ENCODE measurements around the gene CHST15.

CHST15 gene

GRCh38 chr10:124003871-124004662 lies 89.3 kb downstream of the CHST15 start:
- TF ChIP-seq, protein P1, sequence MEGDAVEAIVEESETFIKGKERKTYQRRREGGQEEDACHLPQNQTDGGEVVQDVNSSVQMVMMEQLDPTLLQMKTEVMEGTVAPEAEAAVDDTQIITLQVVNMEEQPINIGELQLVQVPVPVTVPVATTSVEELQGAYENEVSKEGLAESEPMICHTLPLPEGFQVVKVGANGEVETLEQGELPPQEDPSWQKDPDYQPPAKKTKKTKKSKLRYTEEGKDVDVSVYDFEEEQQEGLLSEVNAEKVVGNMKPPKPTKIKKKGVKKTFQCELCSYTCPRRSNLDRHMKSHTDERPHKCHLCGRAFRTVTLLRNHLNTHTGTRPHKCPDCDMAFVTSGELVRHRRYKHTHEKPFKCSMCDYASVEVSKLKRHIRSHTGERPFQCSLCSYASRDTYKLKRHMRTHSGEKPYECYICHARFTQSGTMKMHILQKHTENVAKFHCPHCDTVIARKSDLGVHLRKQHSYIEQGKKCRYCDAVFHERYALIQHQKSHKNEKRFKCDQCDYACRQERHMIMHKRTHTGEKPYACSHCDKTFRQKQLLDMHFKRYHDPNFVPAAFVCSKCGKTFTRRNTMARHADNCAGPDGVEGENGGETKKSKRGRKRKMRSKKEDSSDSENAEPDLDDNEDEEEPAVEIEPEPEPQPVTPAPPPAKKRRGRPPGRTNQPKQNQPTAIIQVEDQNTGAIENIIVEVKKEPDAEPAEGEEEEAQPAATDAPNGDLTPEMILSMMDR (IDR thresholded peaks at IDR 0.05): no peak
- DNase-seq: peak in 1 of 2 donors; percentile 55
- H3K27ac ChIP-seq: no peak overlapping the region
- peaks cover 0 to 6% (median 0%) of the 10 kb centered on the region in 4 donors for H3K4me1 ChIP-seq
- peaks cover 2 to 32% (median 14%) of the 10 kb centered on the region in 3 donors for H3K36me3 ChIP-seq
- no peaks in the 10 kb centered on the region for H3K27me3 ChIP-seq
- no peak overlapping the region for H3K4me3 ChIP-seq
- H3K9me3 ChIP-seq: no peaks in the 10 kb centered on the region
- intact Hi-C loops (cut with DNase I; ENCODE audit: low total_unique reads): no loop called here

- TF ChIP-seq, protein P1 (IDR thresholded peaks at IDR 0.05): no peak
- no peaks in the 10 kb centered on the region for H3K9me3 ChIP-seq
- H3K27ac ChIP-seq: no peak overlapping the region
- intact Hi-C loops (cut with DNase I; ENCODE audit: low total_unique reads): no loop called here
- peaks cover 0 to 6% (median 0%) of the 10 kb centered on the region in 4 donors for H3K4me1 ChIP-seq
- no peak overlapping the region for H3K4me3 ChIP-seq
- DNase-seq: no peak
- peaks cover 0 to 26% (median 8%) of the 10 kb centered on the region in 3 donors for H3K36me3 ChIP-seq
- H3K27me3 ChIP-seq: no peaks in the 10 kb centered on the region
Observed at GRCh38 chr10:124003481-124003870, 89.9 kb downstream of the CHST15 start.

- no peak for DNase-seq
- Histone ChIP-seq H3K9me3 (no peaks in the 10 kb centered on the region), H3K36me3 (peaks cover 0 to 22% (median 4%) of the 10 kb centered on the region in 3 donors), H3K27me3 (no peaks in the 10 kb centered on the region), H3K4me1 (peaks cover 0 to 6% (median 0%) of the 10 kb centered on the region in 4 donors), H3K4me3 (no peak overlapping the region), H3K27ac (no peak overlapping the region)
- intact Hi-C loops (cut with DNase I; ENCODE audit: low total_unique reads): no loop called here
- TF ChIP-seq, protein P1 (IDR thresholded peaks at IDR 0.05): no peak
Observed at GRCh38 chr10:124003070-124003419, 90.4 kb downstream of the CHST15 start.

- no peaks in the 10 kb centered on the region for H3K27me3 ChIP-seq
- peaks cover 0 to 17% (median 4%) of the 10 kb centered on the region in 3 donors for H3K36me3 ChIP-seq
- TF ChIP-seq, protein P1 (IDR thresholded peaks at IDR 0.05): no peak
- intact Hi-C loops (cut with DNase I; ENCODE audit: low total_unique reads): no loop called here
- DNase-seq: peak in 1 of 2 donors; percentile 49
- no peak overlapping the region for H3K27ac ChIP-seq
- H3K4me3 ChIP-seq: no peak overlapping the region
- H3K9me3 ChIP-seq: no peaks in the 10 kb centered on the region
- H3K4me1 ChIP-seq: peaks cover 0 to 6% (median 0%) of the 10 kb centered on the region in 4 donors
Observed at GRCh38 chr10:124002391-124003069, 90.9 kb downstream of the CHST15 start.

DNA sequence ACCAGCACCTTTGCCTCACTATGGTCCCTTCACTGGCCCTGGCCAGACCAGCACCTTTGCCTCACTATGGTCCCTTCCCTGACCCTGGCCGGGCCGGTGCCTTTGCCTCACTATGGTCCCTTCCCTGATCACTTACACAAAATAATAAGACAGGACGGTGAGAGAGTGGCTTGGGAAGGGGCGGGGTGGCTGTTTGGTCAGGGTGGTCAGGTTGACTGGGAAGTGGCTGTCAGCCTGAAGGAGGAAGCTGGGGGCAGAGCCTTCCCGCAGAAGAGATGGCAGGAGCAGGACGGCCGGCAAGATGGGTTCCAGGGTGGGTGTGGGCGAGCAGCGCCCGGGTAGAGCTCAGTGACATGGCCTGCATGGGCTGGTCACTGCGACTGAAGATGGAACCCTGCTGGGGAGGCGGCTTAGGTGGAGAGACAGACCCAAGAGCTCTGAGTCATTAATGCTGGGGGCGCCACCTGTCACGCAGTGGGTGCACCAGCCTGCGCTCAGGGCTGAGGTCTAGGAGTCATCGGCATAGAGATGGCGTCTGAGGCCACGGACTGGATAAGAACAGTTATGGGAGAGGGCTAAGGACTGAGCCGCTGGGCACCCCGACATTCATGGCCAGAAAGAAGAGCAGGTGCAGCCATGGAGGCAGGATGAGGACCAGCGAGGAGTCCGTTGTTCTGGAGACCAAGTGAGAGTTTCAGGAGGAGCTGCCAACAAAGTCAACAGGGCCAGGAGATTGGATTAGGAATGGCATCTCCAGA lies 91.8 kb downstream of the CHST15 start:
- no peak overlapping the region for H3K27ac ChIP-seq
- intact Hi-C loops (cut with DNase I; ENCODE audit: low total_unique reads): no loop called here
- peak in 1 of 2 donors; percentile 63 for DNase-seq

More for the DNA sequence above, 91.8 kb downstream of the CHST15 start:
- TF ChIP-seq, protein P1 (IDR thresholded peaks at IDR 0.05): no peak
- H3K27me3 ChIP-seq: no peaks in the 10 kb centered on the region
- peaks cover 0 to 6% (median 0%) of the 10 kb centered on the region in 4 donors for H3K4me1 ChIP-seq
- no peaks in the 10 kb centered on the region for H3K9me3 ChIP-seq
- H3K4me3 ChIP-seq: no peak overlapping the region
- H3K36me3 ChIP-seq: peaks cover 0 to 7% (median 0%) of the 10 kb centered on the region in 3 donors
